HG02840 (cell line): Measurements from ENCODE around the gene EVPL.
A peak's percentile ranks its signal among the peaks of the same experiment; 100 is the strongest.
"Not testable (repeated sequence)": the region's sequence is repeated elsewhere in the genome, so short reads cannot be mapped to it uniquely, and the experiment has no call there.

ENCODE experiments used
- ATAC-seq: cut with Tn5 transposase; IDR thresholded peaks from one replicate; pipeline ENCODE4 v1.9.1; 2021; ENCODE audit warnings: mild to moderate bottlenecking, moderate library complexity, moderate number of reproducible peaks; ENCODE audit not compliant: unreplicated experiment, low FRiP score

Gene EVPL

DNA sequence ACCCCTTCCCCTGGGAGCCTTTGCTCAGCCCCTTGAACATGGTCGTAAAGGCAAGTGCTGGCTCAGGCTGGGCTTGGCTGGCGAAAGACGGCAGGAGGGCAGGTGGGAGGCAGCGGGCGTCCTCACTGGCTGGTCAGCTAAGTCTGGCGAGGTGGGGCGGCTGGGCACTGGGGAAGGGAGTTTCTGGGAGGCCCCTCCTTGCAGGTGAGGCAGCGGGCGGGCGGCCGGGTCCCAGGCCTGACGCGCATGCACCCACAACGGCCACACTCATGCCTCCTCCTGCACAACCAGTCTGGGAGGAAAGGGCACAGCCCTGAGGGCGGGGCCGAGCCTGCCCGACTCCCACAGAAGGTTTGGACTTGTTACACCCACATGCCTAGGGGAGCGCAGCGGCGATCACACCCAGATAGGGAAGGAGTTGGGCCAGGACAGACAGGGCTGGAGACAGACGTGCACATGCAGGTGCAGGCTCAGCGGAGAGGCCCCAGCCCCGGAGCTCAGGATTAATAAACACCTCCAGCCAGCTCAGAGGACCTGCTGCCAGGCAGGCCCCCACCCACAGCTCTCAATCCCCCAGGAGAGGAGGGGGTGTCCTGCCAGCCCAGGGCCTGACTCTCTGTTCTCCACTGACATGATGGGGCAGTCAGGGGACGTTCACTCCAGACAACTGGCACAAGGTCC lies at the start of gene EVPL:
TSS of gene EVPL (minus strand) at position 148 of the 681 bp plus-strand sequence. CDS start at position 40, 108 bp downstream.
- ATAC-seq = no peak

DNA sequence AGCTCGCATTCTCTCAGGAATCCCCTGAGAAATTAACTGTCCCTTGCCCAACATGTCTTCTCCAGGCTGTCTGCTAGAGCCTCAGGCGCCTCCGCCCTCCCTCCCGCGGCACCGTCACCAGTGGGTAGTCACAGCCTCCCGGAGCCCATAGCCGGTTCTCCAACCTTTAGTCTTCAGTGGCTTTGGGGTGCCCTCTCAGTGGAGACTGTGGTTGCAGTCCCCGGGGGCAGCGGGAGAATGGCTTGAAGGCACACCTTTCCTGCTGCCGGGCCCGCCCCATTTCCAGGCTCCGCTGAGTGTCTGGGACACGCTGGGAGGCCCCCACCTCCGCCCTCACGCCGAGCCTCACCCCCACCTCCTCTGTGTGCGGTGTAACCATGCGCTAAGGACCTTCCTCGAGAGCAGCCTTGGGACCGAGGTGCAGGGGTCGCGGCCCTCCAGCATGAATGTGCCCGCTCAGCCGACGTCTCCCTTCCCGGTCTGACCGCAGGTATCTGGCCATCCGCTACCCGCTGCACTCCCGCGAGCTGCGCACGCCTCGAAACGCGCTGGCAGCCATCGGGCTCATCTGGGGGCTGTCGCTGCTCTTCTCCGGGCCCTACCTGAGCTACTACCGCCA lies 49.1 kb upstream of the EVPL start:
- no peak for ATAC-seq

DNA sequence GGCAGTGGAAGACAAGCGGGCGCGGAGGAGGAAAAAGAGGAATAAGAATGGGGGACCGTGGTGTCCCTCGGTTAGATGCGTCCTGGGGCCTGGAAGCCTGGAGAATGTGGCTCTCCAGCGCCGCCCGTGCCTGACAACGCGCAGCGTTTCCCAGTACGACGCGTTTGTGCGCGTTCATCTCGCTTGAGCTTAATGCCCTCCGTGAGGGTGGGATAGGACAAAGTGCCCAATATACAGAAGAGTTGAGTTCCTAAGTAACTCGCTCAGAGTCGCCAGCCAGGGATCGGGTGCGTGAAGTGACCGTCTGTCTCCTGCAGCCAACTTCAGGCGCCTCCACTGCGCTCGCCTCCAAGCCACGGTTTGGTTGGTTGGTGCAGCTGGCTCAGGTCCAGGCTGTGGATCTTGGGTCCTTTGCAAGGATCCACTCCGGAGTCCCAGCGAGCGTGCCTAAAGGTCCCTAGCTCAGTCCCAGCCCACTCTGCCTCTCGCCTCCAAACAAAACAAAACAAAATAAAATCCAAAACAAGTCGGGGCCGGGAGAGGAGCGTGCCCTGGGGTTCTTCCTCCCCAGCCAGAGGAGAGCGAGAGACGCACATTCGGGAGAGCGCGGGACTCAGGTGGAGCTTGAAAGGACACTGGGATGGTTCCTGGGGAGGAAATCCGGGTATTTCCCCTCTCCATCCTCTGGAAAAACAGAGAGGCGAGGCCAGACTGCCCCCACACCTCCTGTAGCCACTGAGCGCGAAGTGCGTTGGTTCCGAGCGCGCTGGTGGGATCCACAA lies 48.4 kb upstream of the EVPL start:
- no peak for ATAC-seq

DNA sequence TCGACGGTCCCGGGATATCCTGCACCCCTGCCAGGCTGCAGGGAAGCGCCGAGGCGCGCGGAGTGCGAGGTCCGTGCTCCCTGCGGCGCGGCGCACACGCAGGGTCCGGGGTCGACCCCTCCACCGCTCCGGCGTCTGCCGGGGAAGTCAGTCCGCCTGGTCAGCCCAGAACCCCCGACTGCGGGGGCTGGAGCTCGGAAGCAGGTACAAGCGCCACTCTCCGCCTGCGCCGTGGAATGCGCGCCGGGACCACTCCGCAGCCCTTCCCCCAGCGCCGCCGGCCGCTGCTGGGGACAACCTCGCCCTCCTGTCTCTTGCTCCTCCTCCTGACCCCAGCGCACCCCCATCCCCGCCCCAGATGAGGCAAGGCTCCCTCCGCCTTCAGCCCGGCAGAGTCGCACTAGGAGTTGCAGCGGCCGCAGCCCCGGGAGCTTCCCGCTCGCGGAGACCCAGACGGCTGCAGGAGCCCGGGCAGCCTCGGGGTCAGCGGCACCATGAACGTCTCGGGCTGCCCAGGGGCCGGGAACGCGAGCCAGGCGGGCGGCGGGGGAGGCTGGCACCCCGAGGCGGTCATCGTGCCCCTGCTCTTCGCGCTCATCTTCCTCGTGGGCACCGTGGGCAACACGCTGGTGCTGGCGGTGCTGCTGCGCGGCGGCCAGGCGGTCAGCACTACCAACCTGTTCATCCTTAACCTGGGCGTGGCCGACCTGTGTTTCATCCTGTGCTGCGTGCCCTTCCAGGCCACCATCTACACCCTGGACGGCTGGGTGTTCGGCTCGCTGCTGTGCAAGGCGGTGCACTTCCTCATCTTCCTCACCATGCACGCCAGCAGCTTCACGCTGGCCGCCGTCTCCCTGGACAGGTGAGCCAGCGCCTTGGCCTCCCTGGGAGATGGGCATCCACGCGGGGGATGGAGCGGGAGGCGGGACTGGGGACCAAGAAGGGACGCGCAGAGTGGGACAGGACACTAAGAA lies 47.6 kb upstream of the EVPL start, which contains the start of gene GALR2:
TSS of gene GALR2 (plus strand) at position 392 of the 974 bp plus-strand sequence. CDS start at position 495, 103 bp downstream.
- ATAC-seq = no peak

DNA sequence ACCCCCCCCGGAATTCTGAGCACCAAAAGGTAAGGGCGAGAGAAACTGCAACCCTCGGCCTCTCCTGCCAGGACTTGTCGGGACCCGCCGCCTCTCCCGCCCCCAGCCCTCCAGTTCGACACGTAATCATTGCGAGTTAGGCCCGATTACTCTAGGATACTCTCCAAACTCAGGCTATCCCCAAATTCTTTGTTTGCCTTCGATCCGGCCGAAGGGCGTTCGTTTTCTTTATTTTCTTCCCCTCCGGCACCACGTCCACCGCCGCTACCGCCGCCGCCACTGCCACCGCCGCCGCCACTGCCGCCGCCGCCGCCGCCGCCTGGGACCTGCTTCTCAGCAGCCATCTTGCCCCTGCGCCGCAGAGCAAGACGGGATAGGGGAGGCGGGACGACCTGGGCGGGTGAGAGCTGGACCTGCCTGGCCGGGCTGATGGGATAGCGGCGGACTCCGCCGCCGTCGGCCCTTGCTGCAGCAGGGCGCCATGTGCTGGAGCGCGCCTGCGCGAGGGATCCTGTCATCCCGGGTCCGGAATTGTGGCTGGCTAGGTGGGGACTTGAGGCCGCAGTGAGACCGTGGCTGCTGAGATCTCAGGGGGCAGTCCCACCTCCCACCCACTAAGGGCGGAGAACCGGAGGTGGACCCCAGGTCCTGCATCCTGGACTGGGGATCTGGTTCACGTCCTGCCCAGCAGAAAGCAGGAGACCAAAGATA lies 45.2 kb upstream of the EVPL start, which contains the start of gene SRP68:
TSS of gene SRP68 (minus strand) at position 370 of the 711 bp plus-strand sequence. CDS start at position 344, 26 bp downstream.
- ATAC-seq = peak; percentile 86

DNA sequence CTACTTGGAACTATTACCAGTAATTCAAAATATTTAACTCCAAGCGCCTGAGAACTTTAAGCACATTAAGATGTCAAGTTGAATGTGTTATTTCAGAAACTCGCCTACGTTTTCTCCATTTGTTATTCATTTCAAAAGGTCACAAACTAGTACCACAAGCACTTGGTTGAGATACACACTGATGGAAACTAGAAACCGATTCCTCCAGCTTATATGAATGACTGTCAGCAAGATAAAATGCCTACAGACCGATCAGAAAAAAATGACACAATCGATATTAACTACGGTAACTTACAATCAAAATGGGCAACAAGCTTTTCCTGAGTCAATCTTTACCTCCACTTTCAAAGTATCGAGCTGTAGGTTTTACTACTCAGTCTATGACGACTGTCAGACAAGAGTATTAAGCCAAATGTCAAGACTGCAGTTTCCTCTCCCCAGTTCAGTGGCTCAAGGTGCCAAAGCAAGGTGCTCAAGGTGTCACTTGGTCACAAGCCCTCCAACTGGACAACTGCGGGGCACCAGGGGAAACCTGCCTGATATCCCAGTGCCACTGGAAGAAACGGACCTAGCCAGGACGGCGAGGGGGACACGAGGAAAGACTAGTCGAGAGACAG lies 44.5 kb upstream of the EVPL start:
- no peak for ATAC-seq

DNA sequence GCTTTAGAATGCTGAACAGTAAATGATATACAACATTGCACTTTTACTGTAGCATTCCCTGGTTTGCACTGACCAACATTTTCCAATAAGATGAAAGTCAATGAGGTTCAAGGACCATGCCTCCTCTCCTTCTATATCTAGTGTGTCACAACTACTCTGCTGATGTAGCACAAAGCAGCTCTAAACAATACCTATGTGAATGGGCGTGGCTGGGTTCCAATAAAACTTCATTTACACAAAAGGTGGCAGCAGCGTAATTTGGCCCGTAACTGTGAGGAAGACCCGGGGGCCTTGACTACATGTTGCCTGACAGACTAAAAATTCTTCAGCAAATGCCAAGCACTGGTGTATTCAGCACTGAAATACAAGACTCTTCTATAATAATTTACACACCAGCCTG lies 38.7 kb upstream of the EVPL start:
- ATAC-seq = no peak

DNA sequence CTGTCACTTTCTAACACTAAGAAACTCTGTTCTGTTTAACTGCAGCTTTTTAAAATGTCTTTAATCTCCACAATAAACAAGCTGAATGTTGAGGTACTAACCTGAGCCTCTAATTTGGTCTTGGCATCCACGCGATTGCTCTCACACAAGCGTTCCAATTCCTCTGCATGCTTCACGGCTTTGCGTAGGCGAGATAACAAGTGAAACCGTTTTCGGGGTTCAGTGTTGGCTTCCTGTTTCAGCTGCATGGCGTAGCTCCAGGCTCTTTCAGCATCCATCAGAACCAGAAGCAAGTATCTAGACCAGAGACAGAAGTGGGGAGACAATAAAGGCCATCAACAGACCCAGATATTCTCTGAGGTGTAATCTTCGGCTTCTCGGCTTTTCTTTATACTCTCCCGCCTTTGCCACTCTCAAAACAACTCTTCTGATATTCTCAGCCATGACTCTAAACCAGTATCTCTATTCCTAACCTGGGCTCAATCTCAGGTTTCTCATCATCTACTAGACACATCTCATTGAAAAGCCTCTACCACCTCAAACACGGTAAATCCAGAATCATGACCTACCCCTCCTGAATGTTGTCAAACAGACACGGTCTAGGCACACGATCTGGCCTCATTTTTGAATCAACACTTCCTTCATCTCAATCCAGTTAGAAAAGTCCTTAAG lies 36.9 kb upstream of the EVPL start:
- no peak for ATAC-seq

DNA sequence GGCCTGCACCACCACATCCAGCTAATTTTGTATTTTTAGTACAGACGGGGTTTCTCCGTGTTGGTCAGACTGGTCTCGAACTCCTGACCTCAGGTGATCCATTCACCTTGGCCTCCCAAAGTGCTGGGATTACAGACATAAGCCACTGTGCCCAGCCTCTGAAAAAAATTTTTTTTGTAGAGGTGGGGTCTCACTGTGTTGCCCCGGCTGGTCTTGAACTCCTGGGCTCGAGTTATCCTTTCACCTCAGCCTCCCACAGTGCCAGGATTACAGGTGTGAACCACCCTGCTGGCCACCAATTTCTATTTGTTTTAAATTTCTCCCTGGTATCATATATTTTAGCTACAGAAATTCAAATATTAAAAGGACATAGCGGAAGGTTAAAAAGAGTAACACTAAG lies 31.2 kb upstream of the EVPL start:
- not testable (repeated sequence) for ATAC-seq

DNA sequence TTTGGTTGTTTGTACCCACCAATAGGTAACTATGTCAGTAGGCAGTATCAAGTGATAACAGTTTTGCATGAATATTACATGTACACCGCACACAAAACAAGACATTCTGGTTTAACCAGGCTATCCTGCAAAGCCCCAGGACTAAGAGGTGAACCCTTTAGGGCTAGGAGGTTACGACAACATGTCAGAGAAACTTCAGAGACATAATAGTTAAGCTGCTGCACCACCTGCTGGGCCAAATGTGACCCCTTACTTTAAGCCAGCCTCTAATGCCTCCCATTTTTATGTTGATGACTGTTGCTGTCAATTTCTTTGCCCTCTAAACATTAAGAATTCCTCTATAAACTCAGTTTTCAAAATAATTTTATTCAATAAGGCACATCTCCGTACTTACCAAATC lies 29.8 kb upstream of the EVPL start:
- no peak for ATAC-seq

DNA sequence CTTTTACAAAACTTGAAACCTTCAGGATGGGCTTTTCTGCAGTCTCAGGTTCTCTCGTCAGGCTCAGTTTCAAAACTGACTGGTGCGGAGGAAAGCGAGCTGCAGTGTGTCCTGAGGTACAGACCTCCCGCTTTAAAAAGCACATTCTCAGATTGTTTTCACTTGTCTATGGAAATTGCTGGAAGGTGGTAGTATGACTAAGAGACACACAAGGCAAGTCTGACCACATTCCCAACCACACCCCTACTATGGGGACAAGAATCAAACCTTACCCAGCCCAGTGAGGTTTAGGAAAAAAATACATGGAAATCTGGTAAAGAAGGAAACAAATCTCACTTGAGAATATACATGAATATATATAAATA lies 27.0 kb upstream of the EVPL start:
- ATAC-seq = no peak

DNA sequence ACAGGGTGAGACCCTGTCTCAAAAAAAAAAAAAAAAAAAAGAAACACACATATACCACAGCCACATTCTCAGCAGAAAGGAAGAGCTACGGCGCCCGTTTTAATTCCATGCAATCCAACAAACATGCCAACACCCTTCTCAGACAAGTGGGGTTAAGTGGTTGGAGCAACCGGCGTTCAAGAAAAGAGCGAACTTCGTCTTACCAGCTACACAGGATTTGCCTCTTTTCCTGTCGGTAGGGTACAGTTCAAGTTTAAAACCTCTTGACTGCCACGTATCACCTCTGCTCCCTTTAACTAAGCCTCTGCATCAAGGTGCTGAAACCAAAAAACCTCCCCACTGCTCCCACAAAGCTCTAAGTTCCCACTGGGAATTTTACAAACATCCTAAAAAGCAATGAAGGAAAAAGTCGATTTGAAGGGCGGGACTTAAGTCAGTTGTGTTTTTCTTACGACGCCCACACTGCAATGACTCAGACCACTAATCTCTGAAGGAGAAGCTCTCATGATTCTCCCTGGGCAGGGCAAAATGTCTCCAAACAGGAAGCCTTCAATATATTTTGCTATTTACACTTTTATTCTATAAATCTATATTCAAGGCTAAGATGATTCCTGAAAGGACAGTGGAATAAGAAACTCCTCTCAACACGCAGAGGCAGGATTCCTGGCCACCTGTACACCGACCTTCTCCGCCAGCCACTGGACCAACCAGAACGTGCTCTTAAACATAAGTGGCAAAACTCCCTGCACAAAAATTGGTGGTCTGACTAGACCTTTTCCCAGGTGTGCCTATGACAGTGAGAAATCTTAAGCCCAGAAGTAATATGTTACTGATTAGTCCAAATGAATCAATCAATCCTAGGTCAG lies 26.4 kb upstream of the EVPL start:
- no peak for ATAC-seq

DNA sequence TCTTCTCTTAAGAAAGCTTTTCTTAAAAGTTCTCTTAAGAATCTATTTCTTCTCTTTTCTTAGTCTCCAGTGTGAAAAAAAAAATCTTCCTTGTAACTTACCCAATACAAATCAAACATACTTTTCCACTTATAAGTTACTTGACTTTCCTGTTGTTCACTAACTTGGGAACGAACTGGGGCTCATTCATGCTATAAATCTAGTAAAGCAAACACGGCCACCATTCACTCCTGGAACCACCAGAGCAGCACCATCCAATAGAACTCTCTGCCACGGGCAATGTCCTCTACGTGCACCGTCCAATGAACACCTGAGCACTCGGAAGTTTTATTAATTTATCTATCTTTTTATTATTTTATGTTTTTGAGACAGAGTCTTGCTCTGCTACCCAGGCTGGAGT lies 24.5 kb upstream of the EVPL start:
- ATAC-seq = no peak

DNA sequence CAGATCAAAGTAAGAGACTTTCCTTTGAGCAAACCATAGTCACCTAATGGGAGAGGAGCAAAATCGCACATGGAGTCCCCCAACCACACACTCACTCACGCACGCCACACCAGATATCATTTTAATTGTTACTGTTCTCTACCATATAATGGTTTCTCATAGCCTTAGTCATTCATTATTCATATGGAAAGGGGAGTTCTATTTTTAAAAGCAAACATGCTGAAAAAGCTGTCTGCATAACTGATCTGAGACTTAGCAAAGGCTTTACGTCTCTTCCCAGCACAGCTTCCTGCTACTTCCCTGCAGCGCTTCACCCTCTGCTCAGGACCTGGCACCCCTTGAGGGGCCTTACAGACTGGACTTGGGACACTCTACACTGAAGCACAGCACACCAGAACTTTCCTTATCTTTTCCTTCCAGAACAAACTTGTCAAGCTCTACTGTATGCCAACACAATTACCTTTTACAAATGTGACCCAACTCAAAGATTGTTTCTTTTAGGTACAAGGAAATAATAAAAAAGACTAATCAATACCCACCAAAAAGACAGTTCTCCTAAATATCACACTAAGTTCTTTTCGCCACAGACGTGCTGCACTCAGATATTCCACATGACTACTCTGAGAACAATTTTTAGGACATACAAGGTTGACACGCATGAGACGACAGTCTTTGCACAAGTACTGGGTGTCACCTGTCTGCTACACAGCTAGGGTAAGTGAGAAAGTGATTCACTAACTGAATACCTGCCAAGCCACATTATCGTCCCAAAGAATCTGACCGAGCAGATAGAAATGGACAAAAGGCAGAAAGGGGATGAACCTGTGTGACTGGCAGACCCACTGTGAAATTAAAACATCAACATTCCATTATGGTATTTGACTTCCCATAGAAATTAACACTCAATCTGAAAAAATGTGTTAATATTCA lies 23.7 kb upstream of the EVPL start:
- ATAC-seq = no peak

DNA sequence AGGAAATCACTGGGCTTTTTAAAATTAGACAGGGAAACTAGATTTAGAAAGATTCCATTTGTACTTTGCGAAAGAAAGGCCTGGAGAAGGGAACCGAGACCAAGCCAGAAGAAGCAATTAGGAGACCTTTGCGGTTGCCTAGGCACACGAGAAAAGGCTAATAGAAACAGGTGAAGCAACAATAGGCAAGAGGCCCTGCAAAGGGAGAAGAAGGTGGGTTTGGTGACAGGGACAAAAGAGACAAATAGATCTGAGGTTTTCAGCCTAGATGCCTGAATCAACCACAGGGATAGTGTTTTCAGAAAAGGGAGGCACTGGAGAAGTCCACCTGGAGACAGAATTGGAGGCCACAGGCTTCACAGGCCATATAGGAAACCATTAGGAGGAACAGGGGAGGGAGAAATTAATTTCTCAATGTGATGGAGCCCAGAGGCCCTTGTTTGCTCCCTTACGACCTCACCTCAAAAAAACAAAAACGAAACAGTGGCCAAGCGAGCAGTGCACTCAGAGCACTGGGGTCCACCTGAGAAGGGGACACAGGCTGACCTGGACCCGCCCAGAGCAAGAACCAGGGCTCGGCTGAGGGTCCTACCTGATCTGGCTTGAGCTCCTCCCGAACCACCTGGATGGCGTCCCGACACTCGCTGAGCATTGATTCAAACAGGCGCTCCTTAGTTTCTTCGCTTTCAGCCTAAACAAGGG lies 22.9 kb upstream of the EVPL start:
- ATAC-seq = no peak

DNA sequence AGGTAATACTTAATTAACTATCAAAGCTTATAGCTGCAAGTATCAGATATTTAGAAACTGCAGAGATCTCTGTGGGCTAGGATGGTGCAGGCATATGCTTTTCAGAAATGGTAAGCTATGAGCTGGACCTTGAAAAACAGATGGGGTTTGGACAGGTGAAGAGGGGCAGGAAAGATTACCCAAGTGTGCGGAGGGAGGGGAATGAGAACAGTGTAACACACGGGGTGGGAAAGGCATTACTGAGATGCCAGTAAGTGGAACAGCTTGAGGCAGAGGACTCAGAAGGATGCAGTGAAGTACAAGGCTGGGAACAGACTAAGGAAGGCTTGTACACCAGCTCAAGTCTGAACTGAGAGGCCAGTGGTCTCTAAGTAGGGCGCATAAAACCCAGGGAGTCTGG lies 22.1 kb upstream of the EVPL start:
- ATAC-seq = no peak
